ENCODE measurements around the gene MLXIPL. TPM values are rescaled to one million over a fixed set of nuclear protein-coding genes. Genes with fewer than 3 reads are reported as not detected.

The MLXIPL gene
- total and polyA plus RNA-seq, 7 donors = 11.1 to 65.2 (median 22.9) TPM

DNA sequence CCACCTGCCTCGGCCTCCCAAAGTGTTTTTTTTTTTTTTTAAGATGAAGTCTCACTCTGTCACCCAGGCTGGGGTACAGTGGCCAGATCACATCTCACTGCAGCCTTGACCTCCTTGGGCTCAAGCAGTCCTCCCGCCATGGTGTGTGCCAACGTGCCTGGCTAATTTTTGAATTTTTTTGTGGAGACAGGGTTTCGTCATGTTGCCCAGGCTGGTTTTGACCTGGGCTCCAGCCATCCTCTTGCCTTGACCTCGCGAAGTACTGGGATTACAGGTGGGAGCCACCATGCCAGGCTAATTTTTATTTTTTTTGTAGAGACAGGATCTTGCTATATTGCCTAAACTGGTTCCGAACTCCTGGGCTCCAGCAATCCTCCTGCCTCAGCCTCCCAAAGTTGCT is 9.0 kb upstream of the MLXIPL start:
- intact Hi-C loops (cut with DNase I) = no loop called here
- no peak overlapping the region for H3K4me3 ChIP-seq
- H3K27me3 ChIP-seq (ENCODE audit: insufficient read depth in 3 of 3, low read length in 2 of 3) = peaks cover 0 to 35% (median 18%) of the 10 kb centered on the region in 3 donors
- DNase-seq (no peak), ATAC-seq (no peak)
- peaks cover 4% of the 10 kb centered on the region for H3K4me1 ChIP-seq
- 74 to 88% (median 78%) methylated on average over 7 of the region's 7 CpGs for WGBS, 3 donors
- TF ChIP-seq, protein P1, sequence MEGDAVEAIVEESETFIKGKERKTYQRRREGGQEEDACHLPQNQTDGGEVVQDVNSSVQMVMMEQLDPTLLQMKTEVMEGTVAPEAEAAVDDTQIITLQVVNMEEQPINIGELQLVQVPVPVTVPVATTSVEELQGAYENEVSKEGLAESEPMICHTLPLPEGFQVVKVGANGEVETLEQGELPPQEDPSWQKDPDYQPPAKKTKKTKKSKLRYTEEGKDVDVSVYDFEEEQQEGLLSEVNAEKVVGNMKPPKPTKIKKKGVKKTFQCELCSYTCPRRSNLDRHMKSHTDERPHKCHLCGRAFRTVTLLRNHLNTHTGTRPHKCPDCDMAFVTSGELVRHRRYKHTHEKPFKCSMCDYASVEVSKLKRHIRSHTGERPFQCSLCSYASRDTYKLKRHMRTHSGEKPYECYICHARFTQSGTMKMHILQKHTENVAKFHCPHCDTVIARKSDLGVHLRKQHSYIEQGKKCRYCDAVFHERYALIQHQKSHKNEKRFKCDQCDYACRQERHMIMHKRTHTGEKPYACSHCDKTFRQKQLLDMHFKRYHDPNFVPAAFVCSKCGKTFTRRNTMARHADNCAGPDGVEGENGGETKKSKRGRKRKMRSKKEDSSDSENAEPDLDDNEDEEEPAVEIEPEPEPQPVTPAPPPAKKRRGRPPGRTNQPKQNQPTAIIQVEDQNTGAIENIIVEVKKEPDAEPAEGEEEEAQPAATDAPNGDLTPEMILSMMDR (IDR thresholded peaks at IDR 0.05) = no peak
- H3K9me3 ChIP-seq = no peaks in the 10 kb centered on the region
- no peak overlapping the region for H3K27ac ChIP-seq
- no peaks in the 10 kb centered on the region for H3K36me3 ChIP-seq (ENCODE audit: insufficient read depth in 1 of 2, low read depth in 1 of 2)

DNA sequence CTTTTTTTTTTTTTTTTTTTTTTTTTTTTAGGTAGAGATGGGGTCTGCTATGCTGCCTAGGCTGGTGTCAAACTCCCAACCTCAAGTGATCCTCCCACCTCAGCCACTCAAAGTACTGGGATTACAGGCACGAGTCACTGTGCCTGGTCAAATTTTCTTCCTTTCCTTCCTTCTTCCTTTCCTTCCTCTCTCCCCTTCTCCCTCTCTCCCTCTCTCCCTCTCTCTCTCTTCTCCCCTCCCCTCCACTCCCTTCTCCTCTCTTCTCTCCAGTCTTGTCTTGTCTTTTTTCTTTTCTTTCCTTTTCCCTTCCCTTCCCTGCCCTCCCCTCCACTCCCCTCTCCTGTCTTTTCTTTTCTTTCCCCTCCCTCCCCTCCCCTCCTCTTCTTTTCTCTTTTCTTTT is 7.2 kb upstream of the MLXIPL start:
- intact Hi-C loops (cut with DNase I) = no loop called here

DNA sequence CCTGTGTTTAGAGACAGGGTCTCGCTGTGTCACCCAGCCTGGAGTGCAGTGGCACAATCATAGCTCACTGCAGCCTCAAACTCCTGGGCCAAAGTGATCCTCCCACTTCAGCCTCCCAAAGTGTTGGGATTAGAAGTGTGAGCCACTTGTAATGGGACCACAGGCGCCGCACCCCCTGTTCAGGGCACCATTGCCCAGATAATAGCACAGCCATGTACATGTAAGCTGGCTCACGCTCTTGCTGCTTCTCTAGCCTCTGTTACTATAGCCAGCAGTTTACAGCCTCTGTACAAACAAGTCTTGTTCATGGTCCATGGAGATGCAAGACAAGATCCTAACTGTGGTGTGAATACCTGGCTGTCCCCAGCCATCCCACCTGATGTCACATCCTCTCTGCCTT is 4.2 kb upstream of the MLXIPL start:
- Histone ChIP-seq H3K27ac (no peak overlapping the region), H3K4me1 (no peaks in the 10 kb centered on the region), H3K4me3 (no peak overlapping the region), H3K9me3 (no peaks in the 10 kb centered on the region), H3K27me3 (ENCODE audit: insufficient read depth in 3 of 3, low read length in 2 of 3) (peaks cover 0 to 35% (median 5%) of the 10 kb centered on the region in 3 donors), H3K36me3 (ENCODE audit: insufficient read depth in 1 of 2, low read depth in 1 of 2) (no peaks in the 10 kb centered on the region)
- intact Hi-C loops (cut with DNase I) = no loop called here
- no peak for ATAC-seq
- TF ChIP-seq, protein P1 (IDR thresholded peaks at IDR 0.05) = no peak
- no peak for DNase-seq
- WGBS, 3 donors = 74 to 94% (median 81%) methylated on average over 4 of the region's 4 CpGs

More for the DNA sequence above, 7.2 kb upstream of the MLXIPL start:
- DNase-seq (no peak), ATAC-seq (no peak)
- H3K36me3 ChIP-seq (ENCODE audit: insufficient read depth in 1 of 2, low read depth in 1 of 2) = no peaks in the 10 kb centered on the region
- peaks cover 0 to 45% (median 15%) of the 10 kb centered on the region in 3 donors for H3K27me3 ChIP-seq (ENCODE audit: insufficient read depth in 3 of 3, low read length in 2 of 3)
- no peak overlapping the region for H3K27ac ChIP-seq
- peaks cover 4% of the 10 kb centered on the region for H3K4me1 ChIP-seq
- TF ChIP-seq, protein P1 (IDR thresholded peaks at IDR 0.05) = no peak
- H3K4me3 ChIP-seq = no peak overlapping the region
- whole genome bisulfite sequencing, 3 donors = 11 to 43% (median 27%) methylated on average over 1 of the region's 1 CpG
- no peaks in the 10 kb centered on the region for H3K9me3 ChIP-seq

DNA sequence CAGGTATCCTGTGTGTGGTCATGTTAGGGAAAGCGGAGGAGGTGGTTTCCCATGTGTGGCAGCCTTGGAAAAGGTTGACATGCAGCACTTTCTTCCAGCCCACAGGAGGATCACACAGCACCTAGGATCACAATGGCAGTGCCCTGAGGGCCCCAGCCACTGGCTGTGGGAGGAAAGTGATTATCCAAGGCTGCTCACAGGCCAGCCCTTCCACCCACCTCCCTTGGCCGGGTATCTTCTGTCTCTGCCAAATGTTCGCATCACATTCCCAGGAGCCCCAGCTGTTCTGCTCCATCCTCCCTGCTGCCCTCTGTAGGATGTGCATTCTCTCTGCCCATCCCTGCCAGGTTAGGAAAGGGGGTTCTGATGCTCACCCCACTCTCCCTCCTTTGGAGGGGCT is 2.5 kb upstream of the MLXIPL start:
- Histone ChIP-seq H3K36me3 (ENCODE audit: insufficient read depth in 1 of 2, low read depth in 1 of 2) (no peaks in the 10 kb centered on the region), H3K4me3 (no peak overlapping the region), H3K4me1 (no peaks in the 10 kb centered on the region), H3K27ac (no peak overlapping the region), H3K27me3 (ENCODE audit: insufficient read depth in 3 of 3, low read length in 2 of 3) (peaks cover 0 to 28% (median 4%) of the 10 kb centered on the region in 3 donors), H3K9me3 (no peaks in the 10 kb centered on the region)
- TF ChIP-seq, protein P1 (IDR thresholded peaks at IDR 0.05) = no peak
- WGBS, 3 donors = 8 to 10% (median 8%) methylated on average over 3 of the region's 3 CpGs
- intact Hi-C loops (cut with DNase I) = no loop called here
- no peak for DNase-seq
- ATAC-seq = no peak

DNA sequence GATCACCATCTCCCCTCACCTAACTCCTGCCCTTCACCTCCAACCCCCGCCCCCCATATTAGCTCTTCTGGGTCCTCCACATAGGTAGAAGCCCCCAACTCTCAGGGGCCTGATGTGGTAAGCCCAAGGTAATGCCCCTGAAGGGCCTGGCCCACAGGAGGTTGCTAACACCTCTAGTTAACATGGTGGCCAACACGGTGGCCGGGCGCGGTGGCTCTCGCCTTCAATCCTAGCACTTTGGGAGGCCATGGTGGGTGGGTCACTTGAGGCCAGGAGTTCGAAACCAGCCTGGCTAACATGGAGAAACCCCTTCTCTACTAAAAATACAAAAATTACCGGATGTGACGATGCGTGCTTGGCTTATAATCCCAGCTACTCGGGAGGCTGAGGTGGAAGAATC is 954 bp upstream of the MLXIPL start:
- WGBS, 3 donors = 92 to 96% (median 92%) methylated on average over 11 of the region's 11 CpGs
- intact Hi-C loops (cut with DNase I) = no loop called here
- peaks cover 0 to 25% (median 4%) of the 10 kb centered on the region in 3 donors for H3K27me3 ChIP-seq (ENCODE audit: insufficient read depth in 3 of 3, low read length in 2 of 3)

More for the DNA sequence above, 954 bp upstream of the MLXIPL start:
- H3K27ac ChIP-seq = no peak overlapping the region
- no peak for DNase-seq
- no peaks in the 10 kb centered on the region for H3K36me3 ChIP-seq (ENCODE audit: insufficient read depth in 1 of 2, low read depth in 1 of 2)
- TF ChIP-seq, protein P1 (IDR thresholded peaks at IDR 0.05) = no peak
- no peak for ATAC-seq
- H3K9me3 ChIP-seq = no peaks in the 10 kb centered on the region
- H3K4me3 ChIP-seq = no peak overlapping the region
- no peaks in the 10 kb centered on the region for H3K4me1 ChIP-seq
